NCI-H2029 treated with DMSO at 0.1 percent for 48 hours (cell line): ENCODE measurements around the gene SLC6A18.

Source experiments
- DNase-seq: peaks from one replicate; lab custom pipeline; 2025; lab: John Stamatoyannopoulos, UW

The SLC6A18 gene

GRCh38 chr5:1293416-1294205 is 68.4 kb downstream of the SLC6A18 start:
- no peak for DNase-seq

DNA sequence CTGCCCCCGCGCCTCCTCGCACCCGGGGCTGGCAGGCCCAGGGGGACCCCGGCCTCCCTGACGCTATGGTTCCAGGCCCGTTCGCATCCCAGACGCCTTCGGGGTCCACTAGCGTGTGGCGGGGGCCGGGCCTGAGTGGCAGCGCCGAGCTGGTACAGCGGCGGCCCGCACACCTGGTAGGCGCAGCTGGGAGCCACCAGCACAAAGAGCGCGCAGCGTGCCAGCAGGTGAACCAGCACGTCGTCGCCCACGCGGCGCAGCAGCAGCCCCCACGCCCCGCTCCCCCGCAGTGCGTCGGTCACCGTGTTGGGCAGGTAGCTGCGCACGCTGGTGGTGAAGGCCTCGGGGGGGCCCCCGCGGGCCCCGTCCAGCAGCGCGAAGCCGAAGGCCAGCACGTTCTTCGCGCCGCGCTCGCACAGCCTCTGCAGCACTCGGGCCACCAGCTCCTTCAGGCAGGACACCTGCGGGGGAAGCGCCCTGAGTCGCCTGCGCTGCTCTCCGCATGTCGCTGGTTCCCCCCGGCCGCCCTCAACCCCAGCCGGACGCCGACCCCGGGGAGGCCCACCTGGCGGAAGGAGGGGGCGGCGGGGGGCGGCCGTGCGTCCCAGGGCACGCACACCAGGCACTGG is 69.1 kb downstream of the SLC6A18 start:
- DNase-seq = no peak

- DNase-seq = no peak
These were observed 69.9 kb downstream of the SLC6A18 start, which contains the start of gene TERT for GRCh38 chr5:1294835-1295649. Gene TERT, minus strand, starts transcription at chr5:1295068. Its CDS starts 79 bp downstream, at chr5:1294989.

- no peak for DNase-seq
These were observed 70.5 kb downstream of the SLC6A18 start for GRCh38 chr5:1295650-1296037.
